HCT116 (cell line): ENCODE data around the gene ZNF787. TPM values are rescaled to one million over a fixed set of nuclear protein-coding genes. Genes with fewer than 3 reads are reported as not detected.

Experiments used
- ATAC-seq: fragments of 200-7000 bp; cut with Tn5 transposase; 2 replicates; pipeline ENCODE4 v1.9.1; 2020; ENCODE audit warnings: mild to moderate bottlenecking, moderate library complexity
- BruUV-seq: library from RNA; stranded (reverse); fragments of 400-500 nt; replicated peaks from 2 replicates; lab custom pipeline; 2021; lab: Mats Ljungman, UMichigan
- CTCF ChIA-PET: fragments of 300-600 bp; sonication (Branson Sonifier 250); formaldehyde crosslinking; loops from one replicate; lab custom pipeline; 2021; ENCODE audit warnings: antibody characterized with exemption; lab: Charles Lee
- POLR2A ChIA-PET: fragments of 300-600, 350-600 bp; sonication (Branson Sonifier 250); formaldehyde crosslinking; loops from one replicate; lab custom pipeline; 2021; ENCODE audit warnings: antibody characterized with exemption; lab: Charles Lee
- RAD21 ChIA-PET, 2 experiments: fragments of 300-600 bp; sonication (Branson Sonifier 250); formaldehyde crosslinking; loops; one replicate each; lab custom pipeline; 2023; ENCODE audit warnings: low total read pairs in 2 of 2; ENCODE audit not compliant: uncharacterized antibody in 2 of 2, unreplicated experiment in 2 of 2, low non-redundant PET in 1 of 2; lab: Charles Lee
- DNase-seq: peaks from one replicate; pipeline ENCODE4 v3.0.0-alpha.2; 2010; ENCODE audit warnings: low read depth, low spot score
- H2AFZ ChIP-seq: fragments of 200-600 bp; shearing (Covaris generic), sonication (generic); 2 replicates; pipeline ENCODE4 v1.6.1; 2017; ENCODE audit warnings: low read depth, mixed run types, mixed read lengths, antibody characterized with exemption, low read length; ENCODE audit not compliant: poor library complexity, severe bottlenecking
- H3K27ac ChIP-seq: 2 replicates; pipeline ENCODE4 v1.5.1; 2012; ENCODE audit warnings: low read depth, low read length
- H3K27me3 ChIP-seq: fragments of 200-600 bp; sonication (generic); 2 replicates; pipeline ENCODE4 v1.6.1; 2016; ENCODE audit warnings: mixed run types, low read length, mixed read lengths; ENCODE audit not compliant: insufficient read depth
- H3K36me3 ChIP-seq, 2 experiments: fragments of 200-500 bp in 1 of 2; fragments of 200-600 bp in 1 of 2; sonication (Bioruptor generic) in 1 of 2; sonication (generic) in 1 of 2; 2 replicates each; pipeline versions ENCODE4 v1.5.1 to v1.6.1; 2014 to 2016; ENCODE audit warnings: low read length in 2 of 2, inconsistent platforms in 1 of 2, mixed read lengths in 1 of 2, mixed run types in 1 of 2; ENCODE audit not compliant: insufficient read depth in 2 of 2, control insufficient read depth in 1 of 2
- H3K4me1 ChIP-seq, 2 experiments: fragments of 200-600 bp in 1 of 2; sonication (generic) in 1 of 2; 2 replicates each; pipeline versions ENCODE4 v1.5.1 to v1.6.1; 2012 to 2017; ENCODE audit warnings: low read length in 2 of 2, inconsistent platforms in 1 of 2, mild to moderate bottlenecking in 1 of 2, mixed read lengths in 1 of 2, mixed run types in 1 of 2, moderate library complexity in 1 of 2; ENCODE audit not compliant: insufficient read depth in 2 of 2, control insufficient read depth in 1 of 2
- H3K4me2 ChIP-seq: fragments of 200-600 bp; sonication (generic); 2 replicates; pipeline ENCODE4 v1.6.1; 2017; ENCODE audit warnings: mixed run types, low read length, mixed read lengths
- H3K4me3 ChIP-seq, 2 experiments: fragments of 200-600 bp in 1 of 2; sonication (generic) in 1 of 2; replicated peaks in 1 of 2; 2 replicates each; pipeline ENCODE4 v1.5.1; 2011 to 2016; ENCODE audit warnings: low read length in 2 of 2, control low read depth in 1 of 2, low read depth in 1 of 2, mild to moderate bottlenecking in 1 of 2, mixed read lengths in 1 of 2, mixed run types in 1 of 2
- H3K79me2 ChIP-seq: fragments of 200-600 bp; sonication (generic); 2 replicates; pipeline ENCODE4 v1.6.1; 2017; ENCODE audit warnings: mild to moderate bottlenecking, mixed run types, low read length, moderate library complexity, mixed read lengths; ENCODE audit not compliant: insufficient read depth
- H3K9ac ChIP-seq: fragments of 200-600 bp; sonication (generic); 2 replicates; pipeline ENCODE4 v1.6.1; 2016; ENCODE audit warnings: low read length, mixed read lengths
- H3K9me2 ChIP-seq: fragments of 200-600 bp; sonication (generic), shearing (Covaris generic); 2 replicates; pipeline ENCODE4 v1.6.1; 2017; ENCODE audit warnings: mixed run types, mild to moderate bottlenecking, moderate library complexity; ENCODE audit not compliant: insufficient read depth
- H3K9me3 ChIP-seq, 2 experiments: fragments of 200-500 bp in 1 of 2; fragments of 200-600 bp in 1 of 2; sonication (Bioruptor generic) in 1 of 2; sonication (generic) in 1 of 2; 2 replicates each; pipeline ENCODE4 v1.6.1; 2014 to 2017; ENCODE audit warnings: low read length in 2 of 2, mixed read lengths in 2 of 2, inconsistent platforms in 1 of 2, low read depth in 1 of 2, mild to moderate bottlenecking in 1 of 2, mixed run types in 1 of 2, moderate library complexity in 1 of 2; ENCODE audit not compliant: control insufficient read depth in 1 of 2, insufficient read depth in 1 of 2
- H4K20me1 ChIP-seq: fragments of 200-600 bp; sonication (generic), shearing (Covaris generic); 2 replicates; pipeline ENCODE4 v1.6.1; 2017; ENCODE audit warnings: mixed run types, mild to moderate bottlenecking, moderate library complexity; ENCODE audit not compliant: insufficient read depth
- ATF3 ChIP-seq: IDR thresholded peaks from 2 replicates; pipeline ENCODE4 v1.6.1; 2012
- CBX3 ChIP-seq: IDR thresholded peaks from 2 replicates; pipeline ENCODE4 v1.6.1; 2012; ENCODE audit warnings: low read depth
- ELF1 ChIP-seq: IDR thresholded peaks from 2 replicates; pipeline ENCODE4 v1.6.1; 2012; ENCODE audit warnings: low read depth, borderline replicate concordance
- EZH2 ChIP-seq: fragments of 200-600 bp; sonication (generic); IDR thresholded peaks from 2 replicates; pipeline ENCODE4 v1.6.1; 2017; ENCODE audit warnings: antibody characterized with exemption, mixed run types
- EZH2phosphoT487 ChIP-seq: fragments of 200-600 bp; IDR thresholded peaks from 2 replicates; pipeline ENCODE4 v1.6.1; 2018; ENCODE audit warnings: antibody characterized with exemption, borderline replicate concordance
- JUND ChIP-seq: IDR thresholded peaks from 2 replicates; pipeline ENCODE4 v1.6.1; 2012
- POLR2A ChIP-seq: IDR thresholded peaks from 2 replicates; pipeline ENCODE4 v1.7.0; 2011; ENCODE audit warnings: borderline replicate concordance; ENCODE audit not compliant: insufficient read depth, insufficient read length; ENCODE audit errors: extremely low read depth
- POLR2AphosphoS5 ChIP-seq: IDR thresholded peaks from 2 replicates; pipeline ENCODE4 v1.6.1; 2011; ENCODE audit warnings: mild to moderate bottlenecking, low read depth, low read length, moderate library complexity
- RAD21 ChIP-seq: IDR thresholded peaks from 2 replicates; pipeline ENCODE4 v1.6.1; 2012; ENCODE audit warnings: low read depth, mild to moderate bottlenecking
- SP1 ChIP-seq: IDR thresholded peaks from 2 replicates; pipeline ENCODE4 v1.6.1; 2012; ENCODE audit warnings: low read depth
- SRF ChIP-seq: IDR thresholded peaks from 2 replicates; pipeline ENCODE4 v1.6.1; 2012; ENCODE audit warnings: low read depth
- TCF7L2 ChIP-seq: IDR thresholded peaks from 2 replicates; pipeline ENCODE4 v1.7.0; 2011; ENCODE audit warnings: borderline replicate concordance, inconsistent platforms; ENCODE audit not compliant: insufficient read depth, insufficient read length; ENCODE audit errors: extremely low read depth
- ZFX ChIP-seq: fragments of 450-650 bp; IDR thresholded peaks from 2 replicates; pipeline ENCODE4 v1.6.1; 2017
- intact Hi-C: fragments of 100-400 bp; cut with micrococcal nuclease; formaldehyde crosslinking; loops from 2 replicates; pipeline ENCODE4 v1.10.0; 2022
- total RNA-seq: library from RNA; stranded (reverse); gene quantifications from one replicate; pipeline ENCODE4 v1.2.1, GENCODE V29; 2021; ENCODE audit not compliant: unreplicated experiment
- TF ChIP-seq, protein P1 (sequence below): IDR thresholded peaks from 2 replicates; pipeline ENCODE4 v1.6.1; 2012

ZNF787 gene
- total RNA-seq, 1 experiment from 2014 or later: 40.3 TPM

DNA sequence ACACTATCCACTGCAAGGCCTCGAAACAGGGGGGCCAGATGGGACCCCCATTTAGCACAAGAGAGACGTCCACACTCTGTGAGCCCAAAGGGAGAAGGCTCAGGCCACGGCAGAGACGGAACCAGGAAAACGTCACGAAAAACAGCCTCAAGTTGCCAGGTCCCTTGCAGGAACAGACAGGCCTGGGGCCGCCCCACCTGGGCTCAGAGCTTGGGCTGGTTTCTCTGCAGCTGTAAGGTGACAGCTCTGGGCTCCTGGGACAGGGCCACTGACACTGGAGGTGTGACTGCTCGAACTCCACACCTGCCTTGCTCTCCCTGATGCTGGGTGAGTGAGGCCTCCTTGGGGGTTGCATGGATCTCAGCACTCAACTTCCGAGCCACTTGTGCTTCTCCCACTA, 3.2 kb downstream of the ZNF787 start:
- no peak for ATAC-seq
- H3K9ac ChIP-seq: no peak overlapping the region
- BruUV-seq: no TSS peak
- H3K36me3 ChIP-seq: 0 out of 4 replicates have a peak, but pooled peaks cover 0 to 3% of the 10 kb centered on the region in 2 experiments
- H3K9me2 ChIP-seq: no peaks in the 10 kb centered on the region
- no peaks in the 10 kb centered on the region for H4K20me1 ChIP-seq
- no peaks in the 10 kb centered on the region for H3K9me3 ChIP-seq
- no peak overlapping the region for H2AFZ ChIP-seq
- no peak overlapping the region for H3K4me2 ChIP-seq
- POLR2A ChIA-PET: no interaction called here
- H3K27ac ChIP-seq: no peak overlapping the region; the same call in 1 of the 2 replicates
- peaks cover 9 to 22% of the 10 kb centered on the region in 2 experiments for H3K4me1 ChIP-seq
- intact Hi-C loops: no loop called here
- no peaks in the 10 kb centered on the region for H3K27me3 ChIP-seq
- peaks cover 77% of the 10 kb centered on the region for H3K79me2 ChIP-seq
- H3K4me3 ChIP-seq: no peak overlapping the region
- no peak for TF ChIP-seq TCF7L2
- no peak for TF ChIP-seq RAD21
- no peak for TF ChIP-seq JUND
- no peak for TF ChIP-seq CBX3
- no peak for TF ChIP-seq ZFX
- no peak for TF ChIP-seq ELF1
- TF ChIP-seq SRF: no peak
- TF ChIP-seq POLR2A: no peak
- TF ChIP-seq, protein P1, sequence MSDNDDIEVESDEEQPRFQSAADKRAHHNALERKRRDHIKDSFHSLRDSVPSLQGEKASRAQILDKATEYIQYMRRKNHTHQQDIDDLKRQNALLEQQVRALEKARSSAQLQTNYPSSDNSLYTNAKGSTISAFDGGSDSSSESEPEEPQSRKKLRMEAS: no peak
- no peak for TF ChIP-seq ATF3
- no peak for TF ChIP-seq EZH2phosphoT487
- TF ChIP-seq POLR2AphosphoS5: no peak
- TF ChIP-seq EZH2: no peak
- TF ChIP-seq SP1: no peak
- TF ChIP-seq, all 23 proteins: peak for 0
- ChIA-PET RAD21 (no interaction called here), CTCF (no interaction called here)
- no peak for DNase-seq
